Epithelial cell of esophagus (primary cell): ENCODE results near the gene CBX8.

ENCODE experiments used
- DNase-seq: peaks from one replicate; pipeline ENCODE4 v3.0.0; 2010; ENCODE audit warnings: low read depth
- H3K4me3 ChIP-seq: 2 replicates; pipeline ENCODE4 v1.5.1; 2011; ENCODE audit warnings: mild to moderate bottlenecking, low read length, control low read depth
- CTCF ChIP-seq: IDR thresholded peaks from 2 replicates; pipeline ENCODE4 v1.5.1; 2011; ENCODE audit warnings: low read depth, mild to moderate bottlenecking, low read length, control low read depth, inconsistent platforms; ENCODE audit not compliant: insufficient read depth; ENCODE audit errors: missing control alignments

CBX8 gene

GRCh38 chr17:79833744-79834564 lies 37.1 kb upstream of the CBX8 start:
- DNase-seq = no peak
- H3K4me3 ChIP-seq = no peak overlapping the region

GRCh38 chr17:79833110-79833450 lies 36.2 kb upstream of the CBX8 start:
- no peak for TF ChIP-seq CTCF
- no peak overlapping the region for H3K4me3 ChIP-seq

More at GRCh38 chr17:79833744-79834564, 37.1 kb upstream of the CBX8 start:
- TF ChIP-seq CTCF = no peak

GRCh38 chr17:79832218-79833109 lies 35.6 kb upstream of the CBX8 start:
- no peak overlapping the region for H3K4me3 ChIP-seq
- no peak for TF ChIP-seq CTCF
- no peak for DNase-seq

More at GRCh38 chr17:79833110-79833450, 36.2 kb upstream of the CBX8 start:
- DNase-seq = no peak

- no peak for TF ChIP-seq CTCF
- no peak for DNase-seq
- no peak overlapping the region for H3K4me3 ChIP-seq
These were observed 34.7 kb upstream of the CBX8 start for GRCh38 chr17:79831265-79832217.

GRCh38 chr17:79830763-79831264 lies 33.9 kb upstream of the CBX8 start:
- H3K4me3 ChIP-seq = no peak overlapping the region
- DNase-seq = no peak
- TF ChIP-seq CTCF = no peak

- DNase-seq = no peak
- TF ChIP-seq CTCF = no peak
- no peak overlapping the region for H3K4me3 ChIP-seq
These were observed 33.4 kb upstream of the CBX8 start for GRCh38 chr17:79830303-79830702.
